ENCODE results near the gene GPBP1.

- TF ChIP-seq EZH2phosphoT487 (IDR thresholded peaks at IDR 0.05; ENCODE audit: borderline replicate concordance, low read depth, low read length) (no peak), CTCF (conservative IDR thresholded peaks at IDR 0.05; ENCODE audit: low read length) (no peak)
These were observed 16.7 kb downstream of the GPBP1 start for GRCh38 chr5:57190593-57190992.
